OCI-M1 (cell line): Measurements from ENCODE around the gene ZCCHC2.

ENCODE experiments used
- DNase-seq: peaks from one replicate; lab custom pipeline; 2025; lab: John Stamatoyannopoulos, UW

ZCCHC2 gene

DNA sequence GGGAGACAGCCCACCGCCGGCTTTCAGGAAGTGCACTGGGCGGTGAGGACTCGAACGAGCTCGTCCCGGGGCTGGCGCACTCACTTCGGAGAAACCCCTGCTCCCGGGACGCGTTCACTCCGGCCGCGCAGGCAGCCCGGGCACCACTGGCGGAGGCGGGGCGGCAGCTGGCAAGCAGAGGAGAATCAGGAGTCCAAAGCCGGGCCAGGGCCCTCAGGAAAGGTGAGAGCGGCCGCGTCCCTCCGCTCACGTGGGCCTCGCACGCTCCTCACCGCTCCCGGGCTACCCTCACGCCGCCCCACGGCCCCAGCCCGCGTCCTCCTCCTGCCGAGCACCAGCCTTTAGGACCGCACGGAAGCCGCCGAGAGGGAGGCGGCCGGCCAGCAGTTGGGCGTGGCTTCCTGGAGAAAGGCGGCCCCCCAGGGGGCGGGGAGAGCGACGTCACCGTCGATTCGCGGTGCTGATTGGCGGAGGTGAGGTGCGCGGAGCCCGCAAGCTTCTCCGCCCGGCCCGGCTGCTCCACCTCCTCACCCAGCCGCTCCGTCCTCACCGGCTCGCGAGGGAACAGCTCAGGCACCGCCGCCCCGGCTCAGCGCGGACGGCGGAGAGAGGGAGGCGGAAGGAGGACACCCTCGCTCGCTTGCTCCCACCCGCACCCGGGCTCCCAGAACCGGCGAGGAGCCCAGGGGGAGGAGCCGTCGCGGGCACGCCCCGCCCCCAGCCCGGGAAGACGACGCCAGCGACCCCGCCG is at the start of gene ZCCHC2:
Gene ZCCHC2, plus strand, starts transcription at position 522 of the 751 bp plus-strand sequence. CDS start 400 bp downstream, outside the sequence.
- peak; percentile 98 for DNase-seq

DNA sequence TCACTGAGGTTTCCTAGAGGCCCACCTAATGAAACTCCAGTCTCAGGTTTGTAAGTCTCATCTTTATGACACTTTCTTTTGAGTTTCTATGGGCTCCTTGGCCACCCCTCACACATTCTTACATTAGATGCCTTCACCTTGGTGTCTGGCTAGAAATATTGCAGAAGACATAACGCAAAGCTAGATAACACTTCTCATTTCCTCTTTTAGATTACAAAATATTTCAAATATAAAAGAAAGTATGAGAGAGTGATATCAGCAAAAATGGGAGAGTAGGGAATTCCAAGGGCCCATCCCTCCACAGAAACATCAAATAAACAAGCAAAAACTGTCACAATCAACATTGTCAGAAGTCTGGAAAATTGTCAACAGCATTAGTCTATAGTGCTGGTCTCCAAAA is 43.3 kb upstream of the ZCCHC2 start:
- peak; percentile 10 for DNase-seq

DNA sequence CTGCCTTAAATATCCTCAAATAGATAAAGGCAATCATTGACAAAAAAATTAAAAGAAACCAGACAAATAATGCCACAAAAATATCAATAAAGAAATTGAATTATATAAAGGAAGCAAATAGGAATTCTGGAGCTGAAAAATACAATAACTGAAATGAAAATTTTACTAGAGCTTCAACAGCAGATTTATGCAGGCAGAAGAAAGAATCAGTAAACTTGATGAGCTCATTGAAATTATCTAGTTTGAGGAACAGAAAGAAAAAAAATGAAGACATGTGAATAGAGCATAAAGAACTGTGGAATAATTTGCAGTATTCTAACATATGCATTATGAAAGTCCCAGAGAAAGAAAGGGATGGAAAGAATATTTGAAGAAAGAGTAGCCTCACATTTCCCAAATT is 41.9 kb upstream of the ZCCHC2 start:
- peak; percentile 4 for DNase-seq

DNA sequence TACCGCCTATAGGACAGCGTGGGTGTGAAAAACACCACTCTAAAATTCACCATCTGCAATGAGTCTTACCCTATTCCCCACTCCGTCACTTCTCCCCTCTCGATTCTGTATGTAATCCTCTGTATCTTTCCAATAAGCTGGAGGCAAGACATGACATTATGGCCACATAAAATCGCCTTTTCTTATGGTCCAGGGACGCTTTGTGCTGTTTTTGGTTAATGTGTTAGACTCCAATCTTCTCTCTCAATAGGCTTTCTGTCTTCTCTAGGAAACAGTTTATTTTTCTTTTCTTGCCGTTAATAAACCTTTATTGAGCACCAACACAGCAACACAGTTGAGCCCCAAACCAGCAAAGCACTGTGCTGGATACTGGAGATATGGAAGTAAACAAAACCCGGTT is 37.9 kb upstream of the ZCCHC2 start:
- no peak for DNase-seq

- no peak for DNase-seq
Measured at GRCh38 chr18:62485684-62486083, 37.1 kb upstream of the ZCCHC2 start.

DNA sequence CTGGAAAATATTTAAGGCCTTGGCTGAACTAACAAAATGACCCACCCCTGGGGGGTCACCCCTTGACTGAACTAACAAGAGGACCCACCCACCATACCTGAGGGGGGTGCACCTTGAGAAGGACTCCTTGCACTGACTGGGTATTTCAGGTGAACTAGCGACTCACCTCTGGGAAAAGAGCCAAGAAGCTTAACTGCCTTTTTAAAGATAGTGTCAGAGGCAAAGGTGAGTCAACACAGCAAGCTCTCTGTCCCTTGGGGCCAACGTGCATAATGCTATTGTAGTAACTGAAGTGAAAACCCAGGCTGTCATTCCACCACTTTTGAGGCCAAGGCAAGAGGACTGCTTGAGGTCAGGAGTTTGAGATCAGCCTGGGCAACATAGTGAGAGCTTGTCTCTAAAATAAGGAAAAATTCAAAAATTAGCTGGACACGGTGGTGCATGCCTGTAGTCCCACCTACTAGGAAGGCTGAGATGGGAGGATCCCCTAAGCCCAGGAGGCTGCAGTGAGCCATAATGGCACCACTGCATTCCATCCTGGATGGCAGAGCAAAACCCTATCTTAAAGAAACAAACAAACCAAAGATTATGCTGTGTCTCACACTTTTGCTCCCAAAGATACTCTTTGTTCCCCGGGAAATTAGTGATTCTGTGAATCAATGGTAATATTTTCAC is 36.4 kb upstream of the ZCCHC2 start:
- no peak for DNase-seq

DNA sequence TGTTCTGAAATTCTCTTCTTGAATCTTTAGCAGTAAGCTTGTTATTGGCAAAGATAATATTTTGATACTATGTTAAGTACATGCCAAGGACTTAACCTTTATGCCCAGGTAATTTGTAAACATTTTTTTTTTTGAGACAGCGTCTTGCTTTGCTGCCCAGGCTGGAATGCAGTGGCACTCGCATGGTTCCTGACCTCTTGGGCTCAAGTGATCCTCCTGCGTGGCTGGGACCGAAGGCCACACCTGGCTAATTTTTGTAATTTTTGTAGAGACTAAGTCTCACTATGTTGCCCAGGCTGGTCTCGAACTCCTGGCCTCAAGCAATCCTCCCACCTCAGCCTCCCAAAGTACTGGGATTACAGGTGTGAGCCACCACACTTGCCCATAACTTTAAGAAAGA is 35.7 kb upstream of the ZCCHC2 start:
- no peak for DNase-seq

DNA sequence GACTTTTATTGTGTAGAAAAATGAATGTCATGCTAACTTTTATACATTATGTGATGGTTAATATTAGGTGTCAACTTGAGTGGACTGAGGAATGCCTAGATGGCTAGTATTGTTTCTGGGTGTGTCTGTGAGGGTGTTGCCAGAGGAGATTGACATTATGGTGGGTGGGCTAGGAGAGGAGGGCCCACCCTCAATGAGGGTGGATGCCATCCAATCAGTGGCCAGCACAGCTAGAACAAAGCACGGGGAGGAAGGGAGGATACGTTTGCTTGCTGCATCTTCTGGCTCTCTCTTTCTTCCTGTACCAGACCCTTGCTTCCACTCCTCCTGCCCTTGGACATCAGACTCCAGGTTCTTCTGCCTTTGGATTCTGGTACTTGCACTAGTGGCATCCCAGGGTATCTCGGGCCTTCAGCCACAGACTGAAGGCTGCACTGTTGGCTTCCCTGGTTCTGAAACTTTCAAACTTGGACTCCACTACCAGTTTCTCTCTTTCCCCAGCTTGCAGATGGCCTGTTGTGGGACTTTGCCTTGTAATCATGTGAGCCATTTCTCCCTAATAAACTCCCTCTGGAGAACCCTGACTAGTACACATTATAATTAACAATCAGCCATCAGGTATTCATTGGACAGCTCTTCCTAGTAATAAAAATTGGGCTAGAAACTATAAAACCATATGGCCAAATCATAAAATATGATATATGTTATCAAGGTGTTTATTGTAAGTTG is 31.7 kb upstream of the ZCCHC2 start:
- DNase-seq, result no peak

DNA sequence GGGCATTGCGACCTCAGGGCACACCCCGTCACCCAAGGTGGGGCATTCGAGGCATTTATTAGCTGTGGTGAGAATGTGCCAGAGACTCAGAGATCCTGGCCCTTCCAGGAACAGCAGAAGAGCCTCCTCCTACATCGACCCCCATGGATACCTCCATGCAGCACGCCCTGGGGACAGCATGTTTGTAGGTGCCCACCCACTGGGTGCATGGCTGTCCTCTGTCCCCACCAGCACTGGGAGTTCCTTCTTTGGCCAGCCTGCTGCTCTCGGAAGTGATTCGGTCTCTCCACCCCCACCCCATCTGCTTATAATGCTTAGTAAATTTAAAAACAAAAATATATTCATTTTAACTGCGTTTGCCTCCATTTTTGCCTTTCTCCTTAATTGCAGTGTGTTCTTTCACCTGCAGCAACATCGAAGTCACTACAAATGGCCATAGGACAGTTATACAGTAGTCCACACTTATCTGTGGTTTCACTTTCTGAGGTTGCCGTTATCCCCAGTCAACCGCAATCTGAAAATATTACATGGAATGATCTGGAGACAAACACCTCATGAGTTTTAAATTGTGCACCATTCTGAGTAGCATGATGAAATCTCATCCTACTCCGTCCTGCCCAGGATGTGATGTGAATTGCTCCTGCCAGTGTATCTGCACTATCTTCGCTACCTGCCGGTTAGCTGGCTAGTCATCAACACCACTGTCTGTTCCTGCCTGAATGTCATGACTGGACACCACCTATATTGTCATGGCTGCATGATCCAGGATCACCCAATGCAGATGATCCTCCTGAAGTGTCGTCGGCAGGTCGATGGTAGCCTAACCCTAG is 29.6 kb upstream of the ZCCHC2 start:
- peak; percentile 72 for DNase-seq

GRCh38 chr18:62494764-62495163 is 28.1 kb upstream of the ZCCHC2 start:
- no peak for DNase-seq

GRCh38 chr18:62496262-62496661 is 26.6 kb upstream of the ZCCHC2 start:
- no peak for DNase-seq

DNA sequence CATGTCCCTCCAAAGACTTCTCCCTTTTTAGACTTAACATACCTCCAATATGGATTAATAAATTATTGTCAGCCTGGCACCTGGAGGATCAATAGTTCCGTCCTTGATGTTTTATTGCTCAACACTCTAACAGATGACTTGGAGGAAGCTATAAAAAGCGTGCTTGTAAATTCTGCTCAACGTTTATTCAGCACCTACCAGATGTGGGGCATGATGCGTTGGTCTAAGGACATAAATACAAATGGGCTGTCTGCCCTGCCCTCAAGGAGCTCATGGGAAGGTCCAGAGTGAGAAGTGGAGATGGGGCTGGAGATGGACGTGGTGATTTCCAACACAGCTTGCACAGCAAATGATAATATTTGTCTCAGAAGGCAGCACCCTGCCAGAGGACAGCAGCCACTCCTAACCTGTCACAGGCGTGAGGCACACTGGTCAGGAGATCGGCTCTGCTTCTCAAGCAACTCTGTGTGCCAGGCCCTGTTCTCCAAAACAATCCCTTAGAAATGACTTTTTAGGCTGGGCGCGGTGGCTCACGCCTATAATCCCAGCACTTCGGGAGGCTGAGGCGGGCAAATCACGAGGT is 25.5 kb upstream of the ZCCHC2 start:
- DNase-seq, result no peak

DNA sequence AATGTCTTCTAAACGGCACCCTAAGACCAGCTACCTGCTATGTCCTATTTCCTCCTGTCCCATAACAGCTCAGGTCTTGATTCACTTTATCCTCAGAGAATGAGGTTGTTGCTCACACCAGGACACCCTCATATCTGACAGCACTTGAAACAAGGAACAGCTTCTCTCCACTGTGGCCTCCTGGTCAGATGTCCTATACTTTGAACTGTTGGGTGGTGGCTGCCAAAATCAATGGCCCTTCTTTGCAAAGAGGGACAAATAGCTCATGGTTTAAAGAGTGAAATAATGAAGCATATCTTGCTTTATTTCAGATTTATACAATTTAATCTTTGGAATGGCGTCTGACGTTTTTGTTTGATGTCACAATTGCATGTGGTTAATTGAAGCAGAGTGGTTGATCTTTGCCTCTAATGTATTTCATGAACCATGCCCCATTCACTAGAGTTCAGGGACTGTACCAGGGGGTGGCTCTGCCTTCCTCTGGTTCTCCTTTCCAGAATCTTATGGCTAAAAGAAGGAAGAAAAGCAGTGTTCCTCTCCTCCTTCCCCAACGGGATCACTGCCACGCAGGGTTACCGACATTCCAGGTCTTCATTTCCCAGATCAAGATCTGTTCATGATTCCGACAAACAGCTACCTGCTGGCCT is 24.1 kb upstream of the ZCCHC2 start:
- no peak for DNase-seq

GRCh38 chr18:62499263-62499650 is 23.6 kb upstream of the ZCCHC2 start:
- DNase-seq, result peak; percentile 40

- DNase-seq, result no peak
Measured at GRCh38 chr18:62500174-62500573, 22.7 kb upstream of the ZCCHC2 start.

DNA sequence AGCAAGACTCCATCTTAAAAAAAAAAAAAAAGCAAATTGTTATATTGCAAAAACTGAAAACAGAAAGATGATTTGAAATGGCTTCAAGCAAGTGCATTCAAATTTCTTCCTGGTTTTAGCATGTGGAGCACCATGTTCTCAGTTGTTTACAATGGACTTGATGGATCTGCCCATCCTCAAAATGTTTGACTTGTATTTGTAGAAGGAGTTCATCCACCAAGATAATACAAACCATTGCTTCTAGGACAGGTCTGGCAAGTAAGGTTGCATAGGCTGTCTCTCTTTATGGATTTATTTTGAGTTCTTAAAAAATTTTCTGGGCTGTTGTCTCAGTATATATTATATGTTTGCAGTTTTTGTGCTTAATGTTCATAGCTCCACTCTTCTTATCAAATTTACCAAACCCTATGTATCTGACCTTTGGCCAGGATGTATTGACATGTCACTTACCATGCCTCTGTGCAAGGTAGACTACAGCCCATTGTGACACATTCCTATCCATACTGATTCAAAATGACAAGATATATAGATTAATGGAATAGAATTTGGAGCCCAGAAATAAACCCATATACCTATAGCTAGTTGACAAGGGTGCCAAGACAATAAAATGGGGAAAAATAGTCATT is 21.7 kb upstream of the ZCCHC2 start:
- no peak for DNase-seq

GRCh38 chr18:62505669-62506494 is 16.9 kb upstream of the ZCCHC2 start:
- peak; percentile 86 for DNase-seq

- DNase-seq, result peak; percentile 72
Measured at GRCh38 chr18:62506495-62507143, 16.2 kb upstream of the ZCCHC2 start.

DNA sequence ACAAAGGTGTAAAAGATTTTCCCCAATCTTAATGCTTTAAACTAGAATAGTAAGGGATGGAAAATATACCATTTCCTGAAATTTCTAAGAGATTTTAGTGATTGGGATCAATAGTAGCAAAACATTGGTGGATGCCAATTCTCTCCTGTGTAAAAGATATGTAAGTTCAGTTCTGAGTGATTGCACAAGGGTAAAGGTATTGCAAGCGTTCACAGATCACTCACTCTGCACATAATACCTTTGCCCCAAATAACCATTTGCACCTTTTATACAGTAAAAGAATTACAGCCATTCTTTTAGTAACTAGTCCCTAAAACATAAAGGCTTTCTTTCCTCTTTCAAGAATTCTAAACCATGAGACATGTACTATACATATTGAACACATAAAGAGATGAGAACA is 13.0 kb upstream of the ZCCHC2 start:
- no peak for DNase-seq
